Keratinocyte (primary cell): Measurements from ENCODE around the gene MMP14. TPM values are rescaled to one million over a fixed set of nuclear protein-coding genes. Genes with fewer than 3 reads are reported as not detected.

Source experiments
- DNase-seq: peaks from one replicate; pipeline ENCODE4 v3.0.0-alpha.2; 2011; ENCODE audit warnings: low read depth, missing footprints, low spot score
- FAIRE-seq: peaks from 2 replicates; lab custom pipeline; 2011; peaks lifted over from hg19 to GRCh38; lab: Jason Lieb, UNC
- H2AFZ ChIP-seq: 2 replicates; pipeline ENCODE4 v1.6.0; 2012; ENCODE audit warnings: low read length, control low read depth, inconsistent platforms; ENCODE audit not compliant: control insufficient read depth
- H3K27ac ChIP-seq: 2 replicates; pipeline ENCODE4 v1.5.1; 2011; ENCODE audit warnings: low read length; ENCODE audit not compliant: control insufficient read depth, insufficient read depth
- H3K27me3 ChIP-seq: 3 replicates; pipeline ENCODE4 v1.6.0; 2011; ENCODE audit warnings: low read length; ENCODE audit not compliant: control insufficient read depth, insufficient read depth; ENCODE audit errors: extremely low read depth
- H3K36me3 ChIP-seq, 2 experiments: 2 replicates in 1 of 2; 3 replicates in 1 of 2; pipeline ENCODE4 v1.5.1; 2011; ENCODE audit warnings: low read length in 2 of 2, mild to moderate bottlenecking in 1 of 2; ENCODE audit not compliant: control insufficient read depth in 2 of 2, insufficient read depth in 2 of 2; ENCODE audit errors: extremely low read depth in 1 of 2
- H3K4me1 ChIP-seq: 3 replicates; pipeline ENCODE4 v1.5.1; 2011; ENCODE audit warnings: low read length; ENCODE audit not compliant: control insufficient read depth, insufficient read depth; ENCODE audit errors: extremely low read depth
- H3K4me2 ChIP-seq: 3 replicates; pipeline ENCODE4 v1.6.0; 2011; ENCODE audit warnings: low read depth, low read length; ENCODE audit not compliant: control insufficient read depth, insufficient read depth; ENCODE audit errors: extremely low read depth
- H3K4me3 ChIP-seq, 3 experiments: fragments of 200-600 bp in 1 of 3; sonication (generic) in 1 of 3; 2 replicates in 2 of 3; 3 replicates in 1 of 3; pipeline ENCODE4 v1.5.1; 2011 to 2016; ENCODE audit warnings: low read length in 3 of 3, mild to moderate bottlenecking in 3 of 3, control low read depth in 2 of 3, inconsistent platforms in 1 of 3, low read depth in 1 of 3, mixed read lengths in 1 of 3, mixed run types in 1 of 3, moderate library complexity in 1 of 3; ENCODE audit not compliant: control insufficient read depth in 2 of 3, insufficient read depth in 2 of 3; ENCODE audit errors: extremely low read depth in 1 of 3
- H3K79me2 ChIP-seq: 2 replicates; pipeline ENCODE4 v1.6.0; 2012; ENCODE audit warnings: low read length; ENCODE audit not compliant: control insufficient read depth, insufficient read depth
- H3K9ac ChIP-seq: 3 replicates; pipeline ENCODE4 v1.6.0; 2011; ENCODE audit warnings: low read length; ENCODE audit not compliant: control insufficient read depth, insufficient read depth; ENCODE audit errors: extremely low read depth
- H3K9me1 ChIP-seq: 3 replicates; pipeline ENCODE4 v1.6.0; 2011; ENCODE audit warnings: low read length; ENCODE audit not compliant: control insufficient read depth, insufficient read depth; ENCODE audit errors: extremely low read depth
- H3K9me3 ChIP-seq: 2 replicates; pipeline ENCODE4 v1.5.1; 2012; ENCODE audit warnings: low read depth, low read length; ENCODE audit not compliant: control insufficient read depth
- H4K20me1 ChIP-seq: 3 replicates; pipeline ENCODE4 v1.6.0; 2011; ENCODE audit warnings: low read length; ENCODE audit not compliant: control insufficient read depth, insufficient read depth; ENCODE audit errors: extremely low read depth
- CTCF ChIP-seq, 3 experiments: IDR thresholded peaks in 1 of 3; conservative IDR thresholded peaks in 1 of 3; optimal IDR thresholded peaks in 1 of 3; 2 replicates in 2 of 3; 3 replicates in 1 of 3; pipeline versions ENCODE3 to v1.5.1; 2011; ENCODE audit warnings: low read length in 3 of 3, mild to moderate bottlenecking in 3 of 3, moderate library complexity in 2 of 3, control low read depth in 1 of 3, inconsistent platforms in 1 of 3; ENCODE audit not compliant: insufficient read depth in 2 of 3; ENCODE audit errors: extremely low read depth in 1 of 3
- EZH2 ChIP-seq: IDR thresholded peaks from one replicate; pipeline ENCODE4 v1.6.1; 2012; ENCODE audit warnings: inconsistent platforms, mild to moderate bottlenecking, low read length, moderate library complexity
- dilution Hi-C: fragments of 300-500 bp; cut with MboI; formaldehyde crosslinking; loops from one replicate; pipeline ENCODE4 v1.7.0; 2020; ENCODE audit warnings: low sequenced_read_pairs; ENCODE audit not compliant: extremely low pct_ligation_motif_present
- polyA plus RNA-seq, 5 experiments: library from polyadenylated mRNA; depleted of rRNA in 3 of 5; stranded (reverse) in 3 of 5; stranded (forward) in 1 of 5; unstranded in 1 of 5; fragments of >200 nt; gene quantifications; 1 replicate in 1 of 5; 2 replicates in 3 of 5; 3 replicates in 1 of 5; pipeline versions ENCODE4 v1.2.1 to v1.2.3, GENCODE V29; 2011 to 2012; ENCODE audit warnings: missing spikeins in 2 of 5, low read depth in 1 of 5, low replicate concordance in 1 of 5

Gene MMP14
- polyA plus RNA-seq, 1 donor (not counting 4 experiments of a cell fraction or from before 2014, with no cell fraction given) = 185 TPM

- no peak for TF ChIP-seq CTCF (optimal IDR thresholded peaks at IDR 0.05 in 1 of 3, IDR thresholded peaks at IDR 0.05 in 1 of 3, conservative IDR thresholded peaks at IDR 0.05 in 1 of 3; ENCODE audit: extremely low read depth in 1 of 3, insufficient read depth in 2 of 3, low read length in 3 of 3)
- TF ChIP-seq EZH2 = no peak
- dilution Hi-C loops = no loop called here
- Histone ChIP-seq H3K9me3 (no peaks in the 10 kb centered on the region), H3K9me1 (peaks cover 3% of the 10 kb centered on the region), H3K27me3 (no peaks in the 10 kb centered on the region), H4K20me1 (no peaks in the 10 kb centered on the region), H3K36me3 (peaks cover 48 to 64% of the 10 kb centered on the region in 2 experiments), H3K4me3 (no peak overlapping the region), H3K27ac (no peak overlapping the region), H2AFZ (no peak overlapping the region), H3K4me1 (peaks cover 47% of the 10 kb centered on the region), H3K4me2 (no peak overlapping the region), H3K79me2 (peaks cover 46% of the 10 kb centered on the region), H3K9ac (no peak overlapping the region)
- no peak for FAIRE-seq
- DNase-seq = no peak
Observed at GRCh38 chr14:22845103-22845394, 8.7 kb downstream of the MMP14 start.

GRCh38 chr14:22845821-22846625 is 9.6 kb downstream of the MMP14 start:
- Histone ChIP-seq H3K9ac (peak overlapping the region; percentile 28), H3K4me1 (peaks cover 54% of the 10 kb centered on the region), H3K9me3 (no peaks in the 10 kb centered on the region), H3K9me1 (peaks cover 3% of the 10 kb centered on the region), H3K27me3 (no peaks in the 10 kb centered on the region), H4K20me1 (no peaks in the 10 kb centered on the region), H3K27ac (peak overlapping the region; percentile 47), H3K4me2 (no peak overlapping the region), H2AFZ (no peak overlapping the region), H3K36me3 (peaks cover 45 to 59% of the 10 kb centered on the region in 2 experiments), H3K79me2 (peaks cover 38% of the 10 kb centered on the region), H3K4me3 (no peak overlapping the region)
- FAIRE-seq (no peak), DNase-seq (no peak)
- TF ChIP-seq CTCF (optimal IDR thresholded peaks at IDR 0.05 in 1 of 3, IDR thresholded peaks at IDR 0.05 in 1 of 3, conservative IDR thresholded peaks at IDR 0.05 in 1 of 3; ENCODE audit: extremely low read depth in 1 of 3, insufficient read depth in 2 of 3, low read length in 3 of 3) (no peak), EZH2 (no peak)
- dilution Hi-C loops = no loop called here
